Measurements from ENCODE around the gene SERPINB5. TPM values are rescaled to one million over a fixed set of nuclear protein-coding genes. Genes with fewer than 3 reads are reported as not detected.

Gene SERPINB5
- total RNA-seq, 1 experiment from 2014 or later, result 26.2 TPM

DNA sequence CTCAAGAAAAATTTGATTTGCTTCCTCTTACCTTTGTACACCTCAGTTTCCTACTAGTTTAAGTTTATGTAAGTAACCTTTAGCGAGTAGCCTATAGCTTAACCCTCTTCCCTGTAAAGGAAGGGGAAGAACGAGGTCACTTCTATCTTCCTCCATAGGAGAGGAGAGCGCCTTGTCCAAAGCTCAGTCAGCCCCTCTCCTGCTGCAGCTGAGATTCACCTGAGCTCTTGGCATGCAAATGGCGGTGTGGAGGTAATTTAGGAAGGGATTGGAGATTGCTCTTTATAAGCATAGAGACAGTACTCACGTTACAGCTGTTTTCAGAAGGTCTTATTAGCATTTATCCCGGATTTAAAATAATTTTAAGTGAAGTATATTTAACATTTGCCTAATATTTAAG is 37.6 kb downstream of the SERPINB5 start:
- Histone ChIP-seq H4K20me1 (ENCODE audit: insufficient read depth) (no peaks in the 10 kb centered on the region), H3K9me2 (ENCODE audit: insufficient read depth) (no peaks in the 10 kb centered on the region), H3K36me3 (ENCODE audit: low read depth) (no peaks in the 10 kb centered on the region), H3K4me1 (replicated peaks; ENCODE audit: insufficient read depth) (no peaks in the 10 kb centered on the region), H3K4me3 (no peak overlapping the region), H3K27me3 (ENCODE audit: insufficient read depth, low read depth) (no peaks in the 10 kb centered on the region), H3K27ac (no peak overlapping the region), H3K4me2 (no peak overlapping the region), H3K79me2 (ENCODE audit: low read depth) (no peaks in the 10 kb centered on the region), H3F3A (ENCODE audit: insufficient read depth, low read depth) (no peaks in the 10 kb centered on the region), H3K9me3 (ENCODE audit: insufficient read depth, low read depth) (no peaks in the 10 kb centered on the region), H2AFZ (no peak overlapping the region)
- TF ChIP-seq, protein P1, sequence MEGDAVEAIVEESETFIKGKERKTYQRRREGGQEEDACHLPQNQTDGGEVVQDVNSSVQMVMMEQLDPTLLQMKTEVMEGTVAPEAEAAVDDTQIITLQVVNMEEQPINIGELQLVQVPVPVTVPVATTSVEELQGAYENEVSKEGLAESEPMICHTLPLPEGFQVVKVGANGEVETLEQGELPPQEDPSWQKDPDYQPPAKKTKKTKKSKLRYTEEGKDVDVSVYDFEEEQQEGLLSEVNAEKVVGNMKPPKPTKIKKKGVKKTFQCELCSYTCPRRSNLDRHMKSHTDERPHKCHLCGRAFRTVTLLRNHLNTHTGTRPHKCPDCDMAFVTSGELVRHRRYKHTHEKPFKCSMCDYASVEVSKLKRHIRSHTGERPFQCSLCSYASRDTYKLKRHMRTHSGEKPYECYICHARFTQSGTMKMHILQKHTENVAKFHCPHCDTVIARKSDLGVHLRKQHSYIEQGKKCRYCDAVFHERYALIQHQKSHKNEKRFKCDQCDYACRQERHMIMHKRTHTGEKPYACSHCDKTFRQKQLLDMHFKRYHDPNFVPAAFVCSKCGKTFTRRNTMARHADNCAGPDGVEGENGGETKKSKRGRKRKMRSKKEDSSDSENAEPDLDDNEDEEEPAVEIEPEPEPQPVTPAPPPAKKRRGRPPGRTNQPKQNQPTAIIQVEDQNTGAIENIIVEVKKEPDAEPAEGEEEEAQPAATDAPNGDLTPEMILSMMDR (conservative IDR thresholded peaks at IDR 0.05), result no peak
- no peak for TF ChIP-seq EZH2 (IDR thresholded peaks at IDR 0.05; ENCODE audit: low read depth)
- no TSS peak for BruUV-seq (replicated peaks)
- POLR2A ChIA-PET (ENCODE audit: unreplicated experiment), result no interaction called here
- CTCF ChIA-PET, result no interaction called here
- no peak for DNase-seq
- intact Hi-C loops (cut with micrococcal nuclease; ENCODE audit: unreplicated experiment), result loop anchor here (10.0 kb wide), 1 partner anchor 460 kb away; the partner anchor contains the start of gene SERPINB8

DNA sequence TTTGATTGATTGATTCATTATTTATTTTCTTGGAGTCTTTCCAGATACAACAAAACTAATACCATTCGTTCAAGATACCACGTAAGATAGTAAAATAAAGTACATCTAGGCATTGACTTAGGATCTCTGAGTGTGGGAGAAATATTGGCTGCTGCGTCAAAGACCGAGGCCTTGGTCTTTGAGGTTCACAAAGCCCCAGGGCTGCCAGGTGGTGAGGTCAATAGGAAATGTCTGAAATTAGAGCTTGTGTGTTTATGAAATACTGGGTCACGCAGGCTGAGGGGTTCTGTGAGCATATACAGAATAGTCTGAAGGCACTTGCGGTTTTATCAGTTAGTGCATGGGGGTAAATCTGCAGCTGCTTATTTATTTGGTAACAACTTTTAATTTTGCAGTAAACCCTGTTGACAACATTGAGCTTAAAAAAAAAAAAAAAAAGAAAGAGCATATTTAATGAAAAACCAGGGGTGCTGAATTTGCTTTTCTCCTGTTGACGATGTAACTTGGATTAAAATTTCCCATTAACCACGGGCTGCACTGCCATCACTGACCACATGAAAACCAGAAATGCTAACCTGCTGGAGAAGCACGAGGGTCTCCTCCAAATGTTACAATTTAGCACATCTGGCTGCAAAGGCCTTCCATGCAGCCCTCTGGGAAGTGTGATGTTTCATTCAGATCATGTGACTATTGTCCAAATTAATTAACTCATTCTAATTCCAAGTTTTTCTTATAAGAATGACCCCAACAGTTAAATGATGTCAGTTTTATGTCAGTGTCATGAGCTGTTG is 38.3 kb downstream of the SERPINB5 start:
- TF ChIP-seq, protein P1 (conservative IDR thresholded peaks at IDR 0.05), result no peak
- no peak for TF ChIP-seq EZH2 (IDR thresholded peaks at IDR 0.05; ENCODE audit: low read depth)
- Histone ChIP-seq H3F3A (ENCODE audit: insufficient read depth, low read depth) (no peaks in the 10 kb centered on the region), H3K4me1 (replicated peaks; ENCODE audit: insufficient read depth) (no peaks in the 10 kb centered on the region), H3K4me3 (no peak overlapping the region), H3K4me2 (no peak overlapping the region), H2AFZ (no peak overlapping the region), H4K20me1 (ENCODE audit: insufficient read depth) (no peaks in the 10 kb centered on the region), H3K9me3 (ENCODE audit: insufficient read depth, low read depth) (no peaks in the 10 kb centered on the region), H3K9me2 (ENCODE audit: insufficient read depth) (no peaks in the 10 kb centered on the region), H3K79me2 (ENCODE audit: low read depth) (no peaks in the 10 kb centered on the region), H3K27me3 (ENCODE audit: insufficient read depth, low read depth) (no peaks in the 10 kb centered on the region), H3K27ac (no peak overlapping the region), H3K36me3 (ENCODE audit: low read depth) (no peaks in the 10 kb centered on the region)
- ChIA-PET CTCF (interaction anchor here (0.6 kb wide), 2 partner anchors 29 to 687 kb away, joined by 4 to 5 read pairs; no protein-coding TSS in a partner anchor), POLR2A (ENCODE audit: unreplicated experiment) (no interaction called here)
- no peak for DNase-seq
- BruUV-seq (replicated peaks), result no TSS peak
- intact Hi-C loops (cut with micrococcal nuclease; ENCODE audit: unreplicated experiment), result loop anchor here (5.0 to 10.0 kb wide), 2 partner anchors 422 to 460 kb away; partner anchors contain the start of gene SERPINB8

DNA sequence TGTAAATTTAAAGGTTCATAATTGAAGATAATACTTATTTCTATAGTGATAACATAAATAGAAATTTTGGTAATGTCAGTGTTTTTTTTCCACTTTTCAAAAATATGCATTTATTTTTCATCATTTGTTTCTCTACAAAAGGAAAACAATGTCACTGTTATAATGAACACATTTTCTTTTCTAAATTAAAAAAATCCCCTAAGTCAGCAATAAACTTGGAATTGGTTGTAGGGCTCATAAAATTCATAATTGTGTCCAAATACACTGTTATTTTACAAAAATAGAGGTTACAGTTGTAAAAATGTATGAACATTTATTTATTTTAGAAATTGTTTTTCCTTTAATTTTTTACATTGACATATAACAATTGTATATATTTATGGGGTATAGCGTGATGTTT is 39.0 kb downstream of the SERPINB5 start:
- H3K79me2 ChIP-seq (ENCODE audit: low read depth), result no peaks in the 10 kb centered on the region
- TF ChIP-seq, protein P1 (conservative IDR thresholded peaks at IDR 0.05), result no peak
- no peak for TF ChIP-seq EZH2 (IDR thresholded peaks at IDR 0.05; ENCODE audit: low read depth)
- H4K20me1 ChIP-seq (ENCODE audit: insufficient read depth), result no peaks in the 10 kb centered on the region
- no peak overlapping the region for H3K4me3 ChIP-seq
- H3K4me2 ChIP-seq, result no peak overlapping the region
- ChIA-PET CTCF (interaction anchor here (0.6 kb wide), 1 partner anchor 66 kb away, joined by 5 read pairs; no protein-coding TSS in a partner anchor), POLR2A (ENCODE audit: unreplicated experiment) (no interaction called here)
- no peak for DNase-seq
- H3F3A ChIP-seq (ENCODE audit: insufficient read depth, low read depth), result no peaks in the 10 kb centered on the region
- no peak overlapping the region for H3K27ac ChIP-seq
- H2AFZ ChIP-seq, result no peak overlapping the region
- H3K4me1 ChIP-seq (replicated peaks; ENCODE audit: insufficient read depth), result no peaks in the 10 kb centered on the region
- no peaks in the 10 kb centered on the region for H3K36me3 ChIP-seq (ENCODE audit: low read depth)
- no TSS peak for BruUV-seq (replicated peaks)
- no peaks in the 10 kb centered on the region for H3K9me2 ChIP-seq (ENCODE audit: insufficient read depth)
- H3K27me3 ChIP-seq (ENCODE audit: insufficient read depth, low read depth), result no peaks in the 10 kb centered on the region
- intact Hi-C loops (cut with micrococcal nuclease; ENCODE audit: unreplicated experiment), result loop anchor here (5.0 to 10.0 kb wide), 2 partner anchors 422 to 459 kb away; partner anchors contain the start of gene SERPINB8
- H3K9me3 ChIP-seq (ENCODE audit: insufficient read depth, low read depth), result no peaks in the 10 kb centered on the region
